Dendritic cell treated with granulocyte-macrophage colony-stimulating factor and Interleukin-4, amounts not matched to agents 40 ng/mL and 50 ng/mL, for 4 days (primary cell): Measurements from ENCODE around the gene KIAA1210.

Experiments
- H3K27ac Mint-ChIP-seq: one replicate; pipeline ENCODE4 v1.8.0; 2022; ENCODE audit warnings: mild to moderate bottlenecking, mixed read lengths
- H3K27me3 Mint-ChIP-seq: one replicate; pipeline ENCODE4 v1.8.0; 2022; ENCODE audit warnings: mild to moderate bottlenecking, mixed read lengths
- H3K36me3 Mint-ChIP-seq: one replicate; pipeline ENCODE4 v1.8.0; 2022; ENCODE audit warnings: low read depth, mixed read lengths
- H3K4me1 Mint-ChIP-seq: one replicate; pipeline ENCODE4 v1.8.0; 2022; ENCODE audit warnings: low read depth, mixed read lengths
- H3K4me3 Mint-ChIP-seq: one replicate; pipeline ENCODE4 v1.8.0; 2022; ENCODE audit warnings: mild to moderate bottlenecking, moderate library complexity, mixed read lengths
- H3K9me3 Mint-ChIP-seq: one replicate; pipeline ENCODE4 v1.8.0; 2022; ENCODE audit warnings: mixed read lengths
- intact Hi-C: fragments of 100-400 bp; cut with micrococcal nuclease; formaldehyde crosslinking; loops from one replicate; pipeline ENCODE4 v1.15.0; 2022

The KIAA1210 gene

GRCh38 chrX:119130911-119131310, 3.3 kb upstream of the KIAA1210 start:
- H3K27ac Mint-ChIP-seq = no peak overlapping the region

GRCh38 chrX:119121341-119121740, 6.3 kb downstream of the KIAA1210 start:
- no peak overlapping the region for H3K27ac Mint-ChIP-seq
- H3K27me3 Mint-ChIP-seq = no peaks in the 10 kb centered on the region
- no peak overlapping the region for H3K4me3 Mint-ChIP-seq
- H3K4me1 Mint-ChIP-seq = no peaks in the 10 kb centered on the region
- no peaks in the 10 kb centered on the region for H3K9me3 Mint-ChIP-seq
- no peaks in the 10 kb centered on the region for H3K36me3 Mint-ChIP-seq
- intact Hi-C loops = loop anchor here (5.0 kb wide), 1 partner anchor 96 kb away; no protein-coding TSS in a partner anchor

More at GRCh38 chrX:119130911-119131310, 3.3 kb upstream of the KIAA1210 start:
- H3K27me3 Mint-ChIP-seq = no peaks in the 10 kb centered on the region
- no peak overlapping the region for H3K4me3 Mint-ChIP-seq
- no peaks in the 10 kb centered on the region for H3K36me3 Mint-ChIP-seq
- H3K9me3 Mint-ChIP-seq = no peaks in the 10 kb centered on the region
- no peaks in the 10 kb centered on the region for H3K4me1 Mint-ChIP-seq
- intact Hi-C loops = no loop called here

- peaks cover 4% of the 10 kb centered on the region for H3K27me3 Mint-ChIP-seq
- H3K36me3 Mint-ChIP-seq = no peaks in the 10 kb centered on the region
- no peaks in the 10 kb centered on the region for H3K4me1 Mint-ChIP-seq
- no peak overlapping the region for H3K4me3 Mint-ChIP-seq
- no peak overlapping the region for H3K27ac Mint-ChIP-seq
- intact Hi-C loops = loop anchor here (2.0 kb wide), 1 partner anchor 148 kb away; no protein-coding TSS in a partner anchor
- no peaks in the 10 kb centered on the region for H3K9me3 Mint-ChIP-seq
Observed at GRCh38 chrX:119118780-119119395, 8.7 kb downstream of the KIAA1210 start.

- Mint-ChIP-seq H3K27me3 (peaks cover 6% of the 10 kb centered on the region), H3K27ac (no peak overlapping the region), H3K9me3 (no peaks in the 10 kb centered on the region), H3K4me1 (no peaks in the 10 kb centered on the region), H3K36me3 (no peaks in the 10 kb centered on the region), H3K4me3 (no peak overlapping the region)
- intact Hi-C loops = no loop called here
Observed at GRCh38 chrX:119107206-119107605, 20.4 kb downstream of the KIAA1210 start.

GRCh38 chrX:119105826-119106225, 21.8 kb downstream of the KIAA1210 start:
- Mint-ChIP-seq H3K27ac (no peak overlapping the region), H3K9me3 (no peaks in the 10 kb centered on the region), H3K4me1 (no peaks in the 10 kb centered on the region), H3K4me3 (no peak overlapping the region), H3K36me3 (no peaks in the 10 kb centered on the region), H3K27me3 (peaks cover 6% of the 10 kb centered on the region)
- intact Hi-C loops = no loop called here

- Mint-ChIP-seq H3K27ac (no peak overlapping the region), H3K4me3 (no peak overlapping the region), H3K36me3 (no peaks in the 10 kb centered on the region), H3K27me3 (peaks cover 7% of the 10 kb centered on the region), H3K9me3 (no peaks in the 10 kb centered on the region), H3K4me1 (peaks cover 4% of the 10 kb centered on the region)
- intact Hi-C loops = no loop called here
Observed at GRCh38 chrX:119101168-119101567, 26.4 kb downstream of the KIAA1210 start.

- H3K27me3 Mint-ChIP-seq = peaks cover 7% of the 10 kb centered on the region
- peaks cover 5% of the 10 kb centered on the region for H3K4me1 Mint-ChIP-seq
- no peaks in the 10 kb centered on the region for H3K9me3 Mint-ChIP-seq
- no peak overlapping the region for H3K27ac Mint-ChIP-seq
- intact Hi-C loops = no loop called here
- H3K36me3 Mint-ChIP-seq = no peaks in the 10 kb centered on the region
- no peak overlapping the region for H3K4me3 Mint-ChIP-seq
Observed at GRCh38 chrX:119095936-119096335, 31.7 kb downstream of the KIAA1210 start.

- no peak overlapping the region for H3K4me3 Mint-ChIP-seq
- peaks cover 5% of the 10 kb centered on the region for H3K4me1 Mint-ChIP-seq
- no peaks in the 10 kb centered on the region for H3K36me3 Mint-ChIP-seq
- no peaks in the 10 kb centered on the region for H3K9me3 Mint-ChIP-seq
- H3K27me3 Mint-ChIP-seq = peaks cover 7% of the 10 kb centered on the region
- intact Hi-C loops = no loop called here
- H3K27ac Mint-ChIP-seq = no peak overlapping the region
Observed at GRCh38 chrX:119094819-119095218, 32.8 kb downstream of the KIAA1210 start.

- intact Hi-C loops = no loop called here
- H3K4me1 Mint-ChIP-seq = peaks cover 11% of the 10 kb centered on the region
Observed at GRCh38 chrX:119093991-119094735, 33.4 kb downstream of the KIAA1210 start.

GRCh38 chrX:119090627-119091026, 37.0 kb downstream of the KIAA1210 start:
- Mint-ChIP-seq H3K4me1 (peaks cover 5% of the 10 kb centered on the region), H3K36me3 (no peaks in the 10 kb centered on the region), H3K9me3 (no peaks in the 10 kb centered on the region), H3K27me3 (peaks cover 8% of the 10 kb centered on the region), H3K4me3 (no peak overlapping the region), H3K27ac (no peak overlapping the region)
- intact Hi-C loops = no loop called here

More at GRCh38 chrX:119093991-119094735, 33.4 kb downstream of the KIAA1210 start:
- Mint-ChIP-seq H3K27ac (no peak overlapping the region), H3K9me3 (no peaks in the 10 kb centered on the region), H3K36me3 (no peaks in the 10 kb centered on the region), H3K4me3 (no peak overlapping the region), H3K27me3 (peaks cover 7% of the 10 kb centered on the region)

- Mint-ChIP-seq H3K36me3 (no peaks in the 10 kb centered on the region), H3K4me1 (peaks cover 5% of the 10 kb centered on the region), H3K27me3 (peaks cover 11% of the 10 kb centered on the region), H3K27ac (no peak overlapping the region), H3K9me3 (no peaks in the 10 kb centered on the region), H3K4me3 (no peak overlapping the region)
- intact Hi-C loops = no loop called here
Observed at GRCh38 chrX:119089619-119090018, 38.0 kb downstream of the KIAA1210 start.

GRCh38 chrX:119087121-119087520, 40.5 kb downstream of the KIAA1210 start:
- no peaks in the 10 kb centered on the region for H3K36me3 Mint-ChIP-seq
- H3K27me3 Mint-ChIP-seq = peaks cover 10% of the 10 kb centered on the region
- H3K4me1 Mint-ChIP-seq = peaks cover 5% of the 10 kb centered on the region
- intact Hi-C loops = no loop called here
- H3K27ac Mint-ChIP-seq = no peak overlapping the region
- H3K9me3 Mint-ChIP-seq = no peaks in the 10 kb centered on the region
- H3K4me3 Mint-ChIP-seq = no peak overlapping the region

- Mint-ChIP-seq H3K9me3 (no peaks in the 10 kb centered on the region), H3K27me3 (peaks cover 5% of the 10 kb centered on the region), H3K4me1 (peaks cover 5% of the 10 kb centered on the region), H3K36me3 (no peaks in the 10 kb centered on the region), H3K4me3 (no peak overlapping the region), H3K27ac (no peak overlapping the region)
- intact Hi-C loops = no loop called here
Observed at GRCh38 chrX:119084766-119085165, 42.8 kb downstream of the KIAA1210 start.

GRCh38 chrX:119082278-119082677, 45.3 kb downstream of the KIAA1210 start:
- intact Hi-C loops = no loop called here
- H3K27ac Mint-ChIP-seq = no peak overlapping the region
- no peaks in the 10 kb centered on the region for H3K9me3 Mint-ChIP-seq
- H3K4me1 Mint-ChIP-seq = no peaks in the 10 kb centered on the region
- no peak overlapping the region for H3K4me3 Mint-ChIP-seq
- H3K27me3 Mint-ChIP-seq = peaks cover 7% of the 10 kb centered on the region
- H3K36me3 Mint-ChIP-seq = no peaks in the 10 kb centered on the region
